Stomach (tissue), 4 donors: Measurements from ENCODE around the gene RAC2.

ENCODE experiments used
- POLR2A ChIP-seq, 4 donors: fragments of 450-650 bp; IDR thresholded peaks; one replicate each; pipeline ENCODE4 v1.6.1; 2016; ENCODE audit warnings: antibody characterized with exemption in 4 of 4, control low read depth in 2 of 4, mild to moderate bottlenecking in 1 of 4, moderate library complexity in 1 of 4
- POLR2AphosphoS5 ChIP-seq, 3 donors: sonication (generic); formaldehyde crosslinking; IDR thresholded peaks; one replicate each; pipeline ENCODE4 v1.6.1; 2016; ENCODE audit warnings: antibody characterized with exemption in 3 of 3
- TF ChIP-seq, protein P1 (sequence below), 7 experiments: fragments of 450-650 bp in 4 of 7; fragments of 200-600 bp in 3 of 7; sonication (generic) in 3 of 7; IDR thresholded peaks; one replicate each; pipeline ENCODE4 v1.5.1; 2016 to 2019; ENCODE audit warnings: antibody characterized with exemption in 7 of 7, control low read depth in 2 of 7, mild to moderate bottlenecking in 1 of 7

DNA sequence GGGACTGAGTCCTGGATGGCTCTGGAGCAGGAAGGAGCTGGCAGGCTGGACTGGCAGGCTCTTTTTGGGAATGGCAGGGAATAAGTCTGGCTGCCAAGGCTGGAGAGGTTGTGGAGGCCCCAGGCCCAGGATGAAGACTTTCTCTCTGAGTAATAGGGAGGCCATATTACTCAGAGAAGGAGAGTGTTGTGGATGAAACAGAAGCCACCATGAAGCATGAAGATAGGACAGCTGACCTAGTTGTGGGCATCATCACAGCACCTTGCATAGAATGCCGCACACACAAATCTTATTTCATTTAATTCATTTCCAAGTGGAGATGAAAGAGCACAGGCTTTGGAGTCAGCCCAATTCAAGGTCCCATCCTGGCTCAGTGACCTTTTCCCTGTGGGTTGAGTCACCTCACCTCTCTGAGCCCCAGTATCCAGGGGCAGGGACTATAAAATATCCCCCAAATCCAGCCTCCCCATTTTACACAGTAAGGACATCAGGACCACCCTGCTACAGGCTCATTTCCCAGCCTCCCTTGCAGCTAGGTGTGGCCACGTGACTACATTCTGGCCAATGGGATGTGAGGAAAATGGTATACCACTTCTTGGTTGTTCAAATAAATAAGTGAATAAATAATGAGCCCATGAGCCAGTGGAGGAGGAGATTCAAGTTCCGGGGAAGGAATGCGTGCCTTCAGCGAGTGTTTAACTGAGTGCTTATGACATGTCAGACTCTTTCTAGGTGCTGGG, 47.7 kb upstream of the RAC2 start:
- no peak for TF ChIP-seq POLR2AphosphoS5 (IDR thresholded peaks at IDR 0.05)
- TF ChIP-seq, protein P1, sequence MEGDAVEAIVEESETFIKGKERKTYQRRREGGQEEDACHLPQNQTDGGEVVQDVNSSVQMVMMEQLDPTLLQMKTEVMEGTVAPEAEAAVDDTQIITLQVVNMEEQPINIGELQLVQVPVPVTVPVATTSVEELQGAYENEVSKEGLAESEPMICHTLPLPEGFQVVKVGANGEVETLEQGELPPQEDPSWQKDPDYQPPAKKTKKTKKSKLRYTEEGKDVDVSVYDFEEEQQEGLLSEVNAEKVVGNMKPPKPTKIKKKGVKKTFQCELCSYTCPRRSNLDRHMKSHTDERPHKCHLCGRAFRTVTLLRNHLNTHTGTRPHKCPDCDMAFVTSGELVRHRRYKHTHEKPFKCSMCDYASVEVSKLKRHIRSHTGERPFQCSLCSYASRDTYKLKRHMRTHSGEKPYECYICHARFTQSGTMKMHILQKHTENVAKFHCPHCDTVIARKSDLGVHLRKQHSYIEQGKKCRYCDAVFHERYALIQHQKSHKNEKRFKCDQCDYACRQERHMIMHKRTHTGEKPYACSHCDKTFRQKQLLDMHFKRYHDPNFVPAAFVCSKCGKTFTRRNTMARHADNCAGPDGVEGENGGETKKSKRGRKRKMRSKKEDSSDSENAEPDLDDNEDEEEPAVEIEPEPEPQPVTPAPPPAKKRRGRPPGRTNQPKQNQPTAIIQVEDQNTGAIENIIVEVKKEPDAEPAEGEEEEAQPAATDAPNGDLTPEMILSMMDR (IDR thresholded peaks at IDR 0.05), result no peak
- TF ChIP-seq POLR2A (IDR thresholded peaks at IDR 0.05), result no peak
